ENCODE data around the gene CNOT3. TPM values are rescaled to one million over a fixed set of nuclear protein-coding genes. Genes with fewer than 3 reads are reported as not detected.
"Not testable (repeated sequence)": the region's sequence is repeated elsewhere in the genome, so short reads cannot be mapped to it uniquely, and the experiment has no call there.

CNOT3 gene
- total and polyA plus RNA-seq, 5 experiments from 2014 or later, result 6.6 to 71.4 (median 14.5) TPM

DNA sequence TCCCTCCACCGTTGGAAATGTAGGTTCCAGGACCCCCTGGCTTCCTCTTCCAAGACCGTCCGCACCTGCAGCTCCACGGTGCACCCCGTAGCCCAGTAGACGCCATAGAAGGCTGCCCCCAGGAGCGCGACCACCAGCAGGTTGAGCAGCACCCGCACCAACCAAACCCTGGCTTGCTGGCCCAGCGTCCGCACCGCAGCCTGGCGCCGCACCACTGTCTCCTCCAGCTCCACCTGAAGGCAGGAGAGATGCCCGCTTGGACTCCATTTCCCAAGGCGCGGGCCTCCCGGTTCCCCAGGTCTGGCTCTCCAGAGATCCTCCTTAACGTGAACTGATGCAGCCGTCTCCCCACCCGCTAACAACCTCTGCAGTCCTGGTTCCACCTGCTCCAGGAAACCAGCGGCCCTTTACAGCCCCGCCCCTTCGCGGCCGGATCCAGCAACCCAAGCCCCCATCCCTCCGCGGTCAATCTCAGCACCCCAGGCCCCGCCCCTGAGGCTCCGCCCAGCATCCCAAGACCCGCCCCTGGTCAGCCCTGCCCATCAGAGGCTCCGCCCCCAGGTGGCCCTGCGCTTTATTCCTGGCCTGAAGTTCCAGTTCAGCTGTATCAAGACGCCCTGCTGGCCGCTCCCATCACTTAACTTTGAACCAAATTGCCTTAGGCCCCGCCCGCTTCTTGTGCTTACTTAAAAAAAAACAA is 27.0 kb downstream of the CNOT3 start:
- Mint-ChIP-seq H3K27ac (peak overlapping the region in 6 of 10 donors; percentile 6 to 85 (median 58)), H3K4me1 (peaks cover 20 to 58% (median 52%) of the 10 kb centered on the region in 4 donors), H3K9me3 (no peaks in the 10 kb centered on the region), H3K27me3 (peaks cover 0 to 3% (median 0%) of the 10 kb centered on the region in 5 donors), H3K36me3 (peaks cover 0 to 1% (median 0%) of the 10 kb centered on the region in 3 donors), H3K4me3 (peak overlapping the region; percentile 31 to 84 (median 68))
- ATAC-seq, result no peak
- POLR2A ChIA-PET, result interaction anchor here (0.7 to 1.8 kb wide), 6 partner anchors 13 to 61 kb away, joined by 3 to 5 read pairs (median 4); partner anchors contain the start of genes CNOT3 and MBOAT7
- peak in 5 of 10 donors; percentile 30 to 38 (median 34) for DNase-seq

DNA sequence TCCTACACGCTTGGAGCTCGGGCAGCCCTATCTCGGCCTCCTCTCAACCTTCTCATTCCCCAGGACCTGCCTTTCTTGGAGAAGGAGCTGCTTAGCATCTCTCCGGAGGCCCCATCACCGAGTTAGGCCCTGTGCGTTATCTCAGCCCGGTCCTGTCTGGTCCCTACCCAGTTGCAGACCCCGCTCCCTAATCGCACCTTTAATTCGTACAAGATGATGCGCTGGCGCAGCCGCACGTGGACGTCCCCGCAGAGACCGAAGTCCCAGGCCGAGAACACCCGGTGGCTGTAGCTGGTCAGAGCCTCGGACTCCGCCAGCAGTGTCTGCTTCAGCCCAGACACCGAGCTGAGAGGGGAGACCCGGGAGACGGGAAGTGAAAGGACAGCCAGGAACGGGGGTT is 27.7 kb downstream of the CNOT3 start:
- ATAC-seq (no peak), DNase-seq (no peak)
- peaks cover 16 to 51% (median 46%) of the 10 kb centered on the region in 4 donors for H3K4me1 Mint-ChIP-seq
- H3K27ac Mint-ChIP-seq, result no peak overlapping the region
- H3K36me3 Mint-ChIP-seq, result no peaks in the 10 kb centered on the region
- H3K9me3 Mint-ChIP-seq, result no peaks in the 10 kb centered on the region
- POLR2A ChIA-PET, result interaction anchor here (0.7 to 1.1 kb wide), 4 partner anchors 14 to 62 kb away, joined by 3 to 4 read pairs (median 4); no protein-coding TSS in a partner anchor
- H3K4me3 Mint-ChIP-seq, result peak overlapping the region in 3 of 10 donors; percentile 15 to 78 (median 70)
- H3K27me3 Mint-ChIP-seq, result peaks cover 0 to 3% (median 0%) of the 10 kb centered on the region in 5 donors

DNA sequence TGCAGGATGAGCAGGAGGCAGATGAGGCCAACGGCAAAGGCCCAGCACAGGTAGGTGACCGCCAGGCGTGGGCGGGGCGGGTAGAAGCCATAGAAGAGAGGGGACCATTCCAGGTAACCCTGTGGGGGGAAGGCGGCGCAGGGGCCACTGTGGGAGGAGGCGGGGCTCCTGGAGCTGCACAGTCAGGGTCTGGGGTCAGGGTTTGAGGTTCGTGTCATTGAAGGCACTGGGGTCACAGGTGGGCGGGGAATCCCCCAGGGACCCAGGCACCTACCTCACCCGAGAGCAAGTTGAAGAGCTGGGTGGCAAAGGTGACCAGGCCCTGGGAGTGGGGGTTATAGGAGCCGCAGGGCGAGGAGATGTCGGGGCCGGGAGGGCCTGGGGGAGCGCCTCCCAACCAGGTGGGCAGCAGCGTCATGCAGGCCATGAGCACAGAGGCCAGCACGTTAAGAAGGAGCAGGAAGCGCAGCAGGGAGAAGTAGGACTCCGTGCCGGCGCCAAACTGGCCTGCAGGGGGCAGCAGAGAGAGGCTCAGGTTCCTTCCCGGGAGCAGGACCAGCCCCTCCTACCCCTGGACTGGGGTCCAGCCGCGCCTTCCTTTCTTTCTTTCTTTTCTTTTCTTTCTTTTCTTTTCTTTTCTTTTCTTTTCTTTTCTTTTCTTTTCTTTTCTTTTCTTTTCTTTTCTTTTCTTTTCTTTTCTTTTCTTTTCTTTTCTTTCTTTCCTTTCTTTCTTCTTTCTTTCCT is 30.8 kb downstream of the CNOT3 start:
- ATAC-seq, result peak; percentile 95 to 96
- POLR2A ChIA-PET, result interaction anchor here (0.7 to 1.5 kb wide), 3 partner anchors 9 to 33 kb away, joined by 4 read pairs; partner anchors contain the start of genes LENG1, MBOAT7 and RPS9
- peak; percentile 76 to 93 (median 86) for DNase-seq
- Mint-ChIP-seq H3K4me1 (peaks cover 5 to 30% (median 24%) of the 10 kb centered on the region in 4 donors), H3K4me3 (peak overlapping the region in 2 of 10 donors; percentile 36 to 48), H3K9me3 (no peaks in the 10 kb centered on the region), H3K27me3 (peaks cover 0 to 3% (median 0%) of the 10 kb centered on the region in 5 donors), H3K36me3 (no peaks in the 10 kb centered on the region), H3K27ac (no peak overlapping the region)

DNA sequence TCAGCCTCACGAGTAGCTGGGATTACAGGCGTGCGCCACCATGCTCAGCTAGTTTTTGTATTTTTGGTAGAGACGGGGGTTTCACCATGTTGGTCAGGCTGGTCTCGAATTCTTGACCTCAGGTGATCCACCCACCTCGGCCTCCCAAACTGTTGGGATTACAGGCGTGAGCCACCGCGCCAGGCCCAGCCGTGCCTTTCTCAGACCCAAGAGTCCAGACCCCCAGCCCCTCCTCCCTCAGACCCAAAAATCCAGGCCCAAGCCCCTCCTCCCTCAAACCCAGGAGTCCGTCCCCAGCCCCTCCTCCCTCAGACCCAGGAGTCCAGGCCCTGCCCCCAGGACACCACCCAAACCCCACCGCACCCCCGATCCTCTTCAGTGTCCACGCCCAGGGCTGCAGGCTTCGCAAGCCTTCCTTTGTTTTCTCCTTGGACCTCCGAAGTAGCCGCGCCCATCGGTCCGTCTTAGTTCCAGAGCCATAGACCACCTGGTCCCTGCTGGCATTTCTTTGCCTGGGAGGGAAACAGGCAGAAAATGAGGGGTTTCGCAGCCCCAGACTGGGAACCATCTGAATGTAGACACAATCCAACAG is 31.7 kb downstream of the CNOT3 start:
- Mint-ChIP-seq H3K9me3 (no peaks in the 10 kb centered on the region), H3K4me3 (peak overlapping the region in 1 of 10 donors; percentile 15)

DNA sequence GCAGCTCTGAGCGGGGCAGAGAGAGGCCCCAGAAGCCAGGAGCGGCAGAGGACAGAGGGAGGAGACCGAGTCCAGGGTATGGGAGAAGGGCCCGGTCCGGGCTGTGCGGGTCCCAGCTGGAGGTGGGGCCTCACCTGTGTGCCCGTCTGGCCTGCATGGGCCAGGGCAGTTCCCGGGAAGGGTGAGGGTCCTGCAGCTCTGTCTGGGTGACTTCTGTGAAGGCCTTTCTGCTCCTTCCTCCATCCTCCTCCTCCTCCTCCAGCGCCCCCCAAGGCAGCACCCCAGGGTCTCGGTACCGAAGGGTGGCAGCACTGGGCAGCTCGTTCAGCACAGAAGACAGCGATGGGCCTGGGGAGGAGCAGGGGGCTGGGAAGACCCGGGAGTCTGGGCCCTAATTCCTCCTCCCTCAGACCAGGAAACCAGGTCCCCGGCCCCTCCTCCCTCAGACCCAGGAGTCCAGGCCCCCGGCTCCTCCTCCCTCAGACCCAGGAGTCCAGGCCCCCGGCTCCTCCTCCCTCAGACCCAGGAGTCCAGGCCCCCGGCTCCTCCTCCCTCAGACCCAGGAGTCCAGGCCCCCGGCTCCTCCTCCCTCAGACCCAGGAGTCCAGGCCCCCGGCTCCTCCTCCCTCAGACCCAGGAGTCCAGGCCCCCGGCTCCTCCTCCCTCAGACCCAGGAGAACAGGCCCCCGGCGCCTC is 34.3 kb downstream of the CNOT3 start:
- DNase-seq, H3K27me3 Mint-ChIP-seq, H3K4me3 Mint-ChIP-seq, ATAC-seq, H3K9me3 Mint-ChIP-seq, H3K36me3 Mint-ChIP-seq: not testable (repeated sequence)
- Mint-ChIP-seq H3K27ac (peak overlapping the region in 1 of 10 donors; percentile 79), H3K4me1 (peaks cover 2 to 16% (median 9%) of the 10 kb centered on the region in 4 donors)
- POLR2A ChIA-PET, result interaction anchor here (1.9 to 2.6 kb wide), 2 partner anchors 13 to 18 kb away, joined by 6 to 9 read pairs; partner anchors contain the start of genes LENG1 and MBOAT7

More for the DNA sequence above, 31.7 kb downstream of the CNOT3 start:
- no peak for DNase-seq
- no peak overlapping the region for H3K27ac Mint-ChIP-seq
- peaks cover 0 to 2% (median 0%) of the 10 kb centered on the region in 5 donors for H3K27me3 Mint-ChIP-seq
- peaks cover 4 to 25% (median 19%) of the 10 kb centered on the region in 4 donors for H3K4me1 Mint-ChIP-seq
- POLR2A ChIA-PET, result interaction anchor here (2.4 kb wide), 1 partner anchor 20 kb away, joined by 8 read pairs; the partner anchor contains the start of gene MBOAT7
- H3K36me3 Mint-ChIP-seq, result peaks cover 0 to under 1% (median 0%) of the 10 kb centered on the region in 3 donors
- no peak for ATAC-seq

DNA sequence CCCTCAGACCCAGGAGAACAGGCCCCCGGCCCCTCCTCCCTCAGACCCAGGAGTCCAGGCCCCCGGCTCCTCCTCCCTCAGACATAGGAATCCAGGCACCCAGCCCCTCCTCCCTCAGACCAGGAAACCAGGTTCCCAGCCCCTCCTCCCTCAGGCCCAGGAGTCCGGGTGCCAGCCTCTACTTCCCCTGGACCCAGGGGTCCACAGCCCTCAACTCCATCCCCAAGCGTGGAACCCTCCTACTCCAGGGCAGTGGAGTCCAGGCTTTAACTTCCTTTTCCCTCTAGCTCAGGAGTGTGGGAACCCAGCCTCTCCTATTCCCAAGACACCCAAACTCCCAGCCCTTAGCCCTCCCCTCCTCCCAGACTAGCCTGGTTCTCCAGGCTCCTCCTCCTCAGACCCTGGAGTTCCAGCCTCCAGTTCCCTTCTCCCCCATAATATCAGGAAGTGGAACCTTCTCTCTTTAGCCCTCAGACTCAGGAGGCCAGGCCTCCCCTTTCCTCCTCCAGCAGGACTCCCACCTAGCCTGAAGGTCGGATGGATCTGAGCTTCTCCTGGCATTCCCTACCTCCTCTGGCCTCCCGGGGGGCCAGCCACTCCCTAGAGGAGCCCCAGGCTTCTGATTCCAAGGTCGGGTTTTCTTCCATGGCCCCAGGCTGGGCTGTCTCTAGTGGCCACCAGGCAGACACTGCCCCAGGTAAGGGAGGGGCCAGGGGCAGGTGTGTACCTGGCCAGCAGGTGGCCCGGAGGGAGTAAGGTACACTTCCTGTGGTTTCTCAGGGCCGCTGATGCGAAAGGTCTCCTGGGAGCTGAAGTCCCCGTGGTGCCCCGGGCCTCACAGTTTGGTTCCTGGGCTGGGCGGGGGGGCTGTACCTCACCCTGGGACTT is 35.2 kb downstream of the CNOT3 start, which contains the start of gene TMC4:
Gene TMC4 (minus strand): TSS at position 690 of the 888 bp plus-strand sequence. CDS start 43 bp downstream, at position 647.
- peaks cover 0 to 9% (median 0%) of the 10 kb centered on the region in 3 donors for H3K36me3 Mint-ChIP-seq
- no peaks in the 10 kb centered on the region for H3K27me3 Mint-ChIP-seq
- peaks cover 2 to 16% (median 9%) of the 10 kb centered on the region in 4 donors for H3K4me1 Mint-ChIP-seq
- ATAC-seq, result peak in 1 of 2 donors; percentile 39
- no peak within 1 kb of the TSS for H3K4me3 Mint-ChIP-seq
- H3K27ac Mint-ChIP-seq, result no peak within 1 kb of the TSS
- H3K9me3 Mint-ChIP-seq, result no peaks in the 10 kb centered on the region
- DNase-seq, result no peak
- POLR2A ChIA-PET, result interaction anchor here (1.0 to 2.6 kb wide), 3 partner anchors 14 to 35 kb away, joined by 3 to 9 read pairs (median 8); partner anchors contain the start of genes LENG1 and MBOAT7

DNA sequence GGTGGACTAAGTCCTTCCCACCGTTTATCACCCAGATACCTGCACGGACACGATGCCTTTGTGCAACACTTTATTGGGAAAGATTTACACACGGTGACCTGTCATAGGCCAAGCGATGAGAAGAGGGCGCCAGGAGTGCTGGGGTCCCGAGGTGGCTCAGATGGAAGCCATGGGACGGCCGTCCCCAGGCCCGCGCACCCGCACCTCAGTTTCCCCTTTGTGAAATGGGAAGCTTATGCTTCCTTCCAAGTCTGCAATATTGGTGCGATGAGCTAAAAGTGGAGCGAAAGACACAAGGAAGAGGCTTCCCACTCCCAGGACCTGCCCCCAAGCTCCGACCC is 35.8 kb downstream of the CNOT3 start:
- Mint-ChIP-seq H3K27ac (no peak overlapping the region), H3K27me3 (no peaks in the 10 kb centered on the region), H3K36me3 (peaks cover 0 to 14% (median 4%) of the 10 kb centered on the region in 3 donors), H3K4me3 (no peak overlapping the region), H3K9me3 (no peaks in the 10 kb centered on the region), H3K4me1 (peaks cover 2 to 10% (median 6%) of the 10 kb centered on the region in 4 donors)
- ATAC-seq (no peak), DNase-seq (no peak)
- POLR2A ChIA-PET, result interaction anchor here (1.0 to 2.6 kb wide), 4 partner anchors 15 to 57 kb away, joined by 3 to 9 read pairs (median 6); partner anchors contain the start of genes LENG1, MBOAT7, PRPF31 and TFPT

DNA sequence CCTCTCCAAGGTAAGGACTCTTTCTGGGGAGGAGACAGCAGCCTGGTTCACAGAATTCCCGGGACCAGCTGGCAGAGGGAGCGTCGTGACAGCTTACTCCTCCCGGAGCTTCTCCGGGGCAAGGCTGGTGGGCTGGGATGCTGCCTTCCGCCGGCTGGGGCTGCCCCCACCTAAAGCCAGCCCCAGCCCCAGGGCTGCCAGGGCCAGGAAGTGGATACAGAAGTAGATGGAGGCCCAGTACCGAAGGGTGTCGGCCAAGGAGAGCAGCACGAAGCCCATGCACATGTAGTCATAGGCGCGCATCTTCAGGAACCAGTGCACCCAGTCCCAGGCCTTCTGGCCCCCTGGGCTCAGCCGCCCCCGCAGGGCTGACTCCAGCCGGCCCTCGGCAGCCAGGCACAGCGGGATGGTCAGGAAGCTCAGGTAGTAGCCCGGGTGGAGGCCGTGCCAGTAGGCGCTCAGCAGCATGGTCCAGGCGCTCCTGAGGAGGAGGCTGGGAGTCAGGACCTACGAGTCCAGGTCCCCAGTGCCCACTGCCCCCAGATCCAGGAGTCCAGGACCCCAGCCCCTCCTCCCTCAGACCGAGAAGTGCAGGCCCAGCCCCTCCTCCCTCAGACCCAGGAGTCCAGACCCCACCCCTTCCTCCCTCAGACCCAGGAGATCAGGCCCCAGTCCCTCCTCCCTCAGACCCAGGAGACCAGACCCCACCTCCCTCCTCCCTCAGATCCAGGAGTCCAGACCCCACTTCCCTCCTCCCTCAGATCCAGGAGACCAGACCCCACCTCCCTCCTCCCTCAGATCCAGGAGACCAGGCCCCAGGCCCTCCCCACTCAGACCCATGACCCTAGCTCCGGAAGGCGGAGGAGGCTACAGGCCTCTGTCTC is 36.6 kb downstream of the CNOT3 start:
- H3K36me3 Mint-ChIP-seq, result peaks cover 0 to 15% (median 7%) of the 10 kb centered on the region in 3 donors
- POLR2A ChIA-PET, result interaction anchor here (0.7 to 2.6 kb wide), 5 partner anchors 16 to 1146 kb away, joined by 3 to 9 read pairs (median 4); partner anchors contain the start of genes LENG1, MBOAT7, PRPF31 and TFPT
- DNase-seq, result no peak
- no peaks in the 10 kb centered on the region for H3K9me3 Mint-ChIP-seq
- no peaks in the 10 kb centered on the region for H3K27me3 Mint-ChIP-seq
- no peak overlapping the region for H3K4me3 Mint-ChIP-seq
- no peak overlapping the region for H3K27ac Mint-ChIP-seq
- H3K4me1 Mint-ChIP-seq, result peaks cover 0 to 9% (median 5%) of the 10 kb centered on the region in 4 donors
- ATAC-seq, result no peak

DNA sequence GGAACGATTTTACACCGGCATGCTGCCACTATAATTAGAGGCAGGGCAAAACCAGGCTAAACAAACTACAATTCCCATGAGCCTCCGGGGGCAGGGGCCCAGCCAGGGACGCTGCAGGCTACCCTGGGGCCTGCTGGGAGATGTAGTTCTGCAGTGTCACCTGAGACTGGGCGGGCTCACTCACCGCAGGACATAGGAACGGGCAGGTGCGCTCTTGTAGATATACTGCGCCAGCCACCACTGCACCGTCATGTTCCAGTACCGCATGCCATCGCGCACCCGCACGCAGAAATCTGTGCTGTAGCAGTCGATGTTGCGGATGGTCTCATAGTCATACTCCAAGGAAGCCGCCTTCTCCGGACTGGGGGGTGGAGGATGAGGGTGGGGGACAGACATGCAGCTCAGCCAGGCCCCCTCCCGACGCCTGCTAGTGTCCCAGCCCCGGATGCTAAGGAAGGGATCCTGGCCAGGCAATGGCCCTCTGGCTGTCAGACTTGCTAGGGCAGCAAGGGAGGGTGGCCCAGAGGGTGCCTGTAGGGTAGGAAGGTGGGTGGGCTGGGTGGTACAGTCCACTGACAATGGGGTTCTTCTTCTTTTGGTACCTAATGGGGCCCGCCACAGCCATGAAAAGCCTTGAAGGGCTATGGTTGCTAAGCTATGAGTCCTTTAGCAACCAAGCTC is 41.2 kb downstream of the CNOT3 start:
- ATAC-seq (peak; percentile 77 to 81), DNase-seq (peak in 4 of 10 donors; percentile 40 to 46 (median 44))
- peaks cover 0 to 20% (median 7%) of the 10 kb centered on the region in 3 donors for H3K36me3 Mint-ChIP-seq
- POLR2A ChIA-PET, result interaction anchor here (0.8 to 1.0 kb wide), 3 partner anchors 11 to 22 kb away, joined by 3 read pairs; partner anchors contain the start of gene MBOAT7
- peak overlapping the region in 2 of 10 donors; percentile 49 to 67 for H3K27ac Mint-ChIP-seq
- peaks cover 0 to under 1% (median 0%) of the 10 kb centered on the region in 4 donors for H3K4me1 Mint-ChIP-seq
- no peaks in the 10 kb centered on the region for H3K9me3 Mint-ChIP-seq
- no peak overlapping the region for H3K4me3 Mint-ChIP-seq
- H3K27me3 Mint-ChIP-seq, result no peaks in the 10 kb centered on the region
